NCI-H2196 treated with DMSO at 0.1 percent for 48 hours (cell line): ENCODE data around the gene PPHLN1.

Experiments used
- DNase-seq: peaks from one replicate; lab custom pipeline; 2025; ENCODE audit not compliant: unreplicated experiment; lab: John Stamatoyannopoulos, UW

The PPHLN1 gene

DNA sequence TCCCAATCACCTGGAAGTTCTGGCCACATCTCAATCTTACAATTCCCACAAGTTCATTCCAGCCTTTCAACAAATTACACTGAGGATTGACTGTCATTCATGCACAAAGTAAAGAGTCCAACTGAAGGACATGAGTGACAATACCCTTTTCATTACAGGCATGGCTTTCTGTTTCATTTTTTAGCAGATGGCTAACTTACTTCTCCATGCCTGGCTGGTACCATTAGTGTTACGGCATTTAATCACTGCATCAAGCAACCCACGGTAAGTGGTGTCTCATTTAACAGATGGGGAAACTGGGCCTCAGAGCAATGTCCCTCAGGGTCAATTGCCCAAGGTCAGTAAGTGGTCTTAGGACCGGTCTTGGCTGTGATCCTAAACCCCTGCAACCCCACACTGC, 149.1 kb downstream of the PPHLN1 start:
- no peak for DNase-seq

DNA sequence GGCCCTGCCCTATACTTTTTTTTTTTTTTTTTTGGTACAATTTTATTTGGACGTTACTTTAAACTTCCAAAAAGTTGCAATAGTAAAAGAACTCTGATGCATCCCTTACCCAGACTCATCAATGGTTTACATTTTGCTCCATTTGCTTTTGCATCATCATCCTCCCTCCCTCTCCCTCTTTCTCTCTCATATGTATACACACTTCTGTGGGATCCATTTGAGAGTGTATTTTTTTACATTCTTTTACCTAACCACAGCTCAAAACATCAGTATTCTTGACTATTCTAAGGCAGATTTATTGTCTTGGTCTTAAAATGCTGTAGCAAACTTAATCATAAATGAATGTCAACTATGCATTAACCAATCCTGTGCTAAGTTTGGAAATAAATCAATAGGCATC, 152.0 kb downstream of the PPHLN1 start:
- no peak for DNase-seq

DNA sequence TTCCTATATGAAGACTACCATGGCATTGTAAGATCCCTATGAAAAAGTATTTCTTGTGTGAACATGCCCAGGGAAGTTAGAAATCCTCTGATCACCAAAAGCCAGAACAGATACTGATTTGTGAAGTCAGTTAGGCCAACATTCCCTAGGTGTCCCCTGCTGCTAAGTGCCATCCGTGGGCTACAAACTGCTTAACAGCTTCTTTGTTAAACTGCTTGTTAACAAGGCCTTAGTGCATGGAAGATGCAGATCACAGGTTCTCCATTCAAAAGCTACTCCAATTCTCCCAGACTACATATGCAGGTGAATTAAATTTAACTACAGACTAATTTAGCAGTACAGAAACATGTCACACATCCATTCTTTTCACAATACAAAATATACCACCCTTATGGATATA, 155.4 kb downstream of the PPHLN1 start:
- DNase-seq: no peak

DNA sequence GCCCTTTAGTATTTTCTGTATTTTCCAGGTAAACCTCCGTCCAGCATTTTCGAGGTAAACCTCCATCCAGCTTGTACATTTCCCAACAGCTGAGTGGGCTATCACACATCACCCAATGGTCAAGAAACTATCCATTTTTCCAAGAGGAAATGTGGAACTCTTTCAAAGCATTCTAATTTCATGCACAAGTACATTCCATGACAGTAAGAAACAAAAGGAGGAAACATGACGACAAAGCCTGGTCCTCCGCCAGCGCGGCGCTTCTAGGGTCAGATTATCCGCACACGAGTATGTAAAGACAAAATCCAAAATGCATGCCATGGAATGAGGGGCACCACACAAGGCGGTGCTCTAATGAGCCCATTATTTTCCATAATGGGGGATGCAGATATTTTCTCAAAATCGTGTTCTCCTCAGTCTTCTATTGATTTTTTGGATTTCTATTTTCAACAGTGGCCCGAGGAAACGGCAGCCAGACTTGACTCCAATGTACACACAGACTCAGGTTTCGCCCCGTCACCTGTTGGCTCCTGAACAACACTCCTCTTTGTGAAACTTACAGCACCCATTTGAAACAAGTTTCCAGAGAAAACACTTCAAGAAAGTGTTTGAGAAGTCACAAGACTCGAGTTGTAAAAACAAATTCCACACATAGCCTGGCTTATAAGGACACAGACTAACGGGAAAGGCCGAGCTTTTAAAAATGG, 156.2 kb downstream of the PPHLN1 start:
- DNase-seq: no peak

DNA sequence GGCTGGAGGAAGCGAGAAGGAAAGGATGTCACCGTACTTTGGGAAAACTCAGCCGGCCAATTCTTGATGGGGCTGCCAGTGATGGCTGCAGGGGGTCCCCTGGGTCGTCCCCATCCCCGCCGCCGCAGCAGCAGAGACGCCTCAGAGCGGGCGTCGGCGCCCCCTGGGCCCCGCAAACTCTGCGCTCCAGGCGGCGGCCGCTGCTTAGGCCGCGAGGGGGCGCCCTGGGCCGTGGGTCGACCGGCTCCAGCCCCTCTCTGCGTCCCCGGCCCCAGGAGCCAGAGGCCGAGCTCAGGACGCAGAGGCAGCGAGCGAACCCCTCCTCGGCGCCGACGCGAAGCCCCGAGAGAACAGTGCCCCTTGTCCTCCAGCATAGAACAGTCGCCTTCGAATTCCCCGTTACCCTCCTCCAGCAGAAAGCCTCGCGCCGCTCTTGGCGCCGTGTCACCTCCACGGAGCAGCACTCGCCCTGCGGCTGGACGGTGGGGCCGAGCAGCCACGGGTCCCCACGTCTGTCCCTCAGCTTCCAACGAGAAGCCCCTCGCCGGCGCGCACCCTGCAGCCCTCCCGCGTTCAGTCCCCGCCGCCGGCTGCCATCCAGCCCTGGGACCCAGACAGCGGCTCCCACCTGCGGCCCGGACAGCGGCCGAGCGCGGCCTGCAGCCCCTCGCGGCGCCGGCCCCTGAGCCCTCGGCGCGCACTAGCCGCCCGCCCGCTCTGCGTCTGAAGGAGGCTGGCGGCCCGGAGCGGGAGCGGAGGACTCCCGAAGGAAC, 157.0 kb downstream of the PPHLN1 start:
- peak; percentile 17 for DNase-seq

DNA sequence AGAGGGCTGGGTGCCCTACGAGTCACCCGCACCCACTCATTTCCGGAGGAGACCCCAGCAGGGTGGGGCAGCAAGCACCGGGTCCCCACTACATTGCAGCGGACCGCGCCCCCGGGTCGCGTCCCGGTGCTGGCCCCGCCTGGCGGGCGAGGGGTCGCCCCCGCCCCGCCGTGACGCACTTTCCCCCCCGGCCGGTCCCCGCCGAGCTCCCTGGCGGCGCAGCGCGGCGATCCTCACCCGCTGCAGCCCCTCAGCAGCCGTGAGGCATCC, 157.5 kb downstream of the PPHLN1 start:
- no peak for DNase-seq

DNA sequence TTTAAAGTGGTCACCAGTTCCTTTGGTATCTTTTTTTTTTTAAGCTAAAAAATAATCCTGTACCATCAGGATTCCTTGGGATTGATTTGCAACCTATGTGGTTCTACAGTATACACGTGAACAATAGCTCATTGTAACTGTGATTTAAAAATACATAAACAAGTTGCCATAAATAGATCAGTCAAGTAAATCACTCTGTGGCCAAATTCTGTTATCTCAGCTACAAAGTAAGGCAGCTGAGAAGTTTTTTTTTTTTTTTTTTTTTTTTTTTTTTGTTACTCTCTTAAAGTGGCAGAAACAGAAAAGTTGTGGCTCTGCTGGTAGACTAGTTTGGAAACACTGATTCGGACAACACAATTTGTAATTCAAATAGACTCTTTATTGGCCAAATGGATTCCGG, 159.0 kb downstream of the PPHLN1 start:
- no peak for DNase-seq

DNA sequence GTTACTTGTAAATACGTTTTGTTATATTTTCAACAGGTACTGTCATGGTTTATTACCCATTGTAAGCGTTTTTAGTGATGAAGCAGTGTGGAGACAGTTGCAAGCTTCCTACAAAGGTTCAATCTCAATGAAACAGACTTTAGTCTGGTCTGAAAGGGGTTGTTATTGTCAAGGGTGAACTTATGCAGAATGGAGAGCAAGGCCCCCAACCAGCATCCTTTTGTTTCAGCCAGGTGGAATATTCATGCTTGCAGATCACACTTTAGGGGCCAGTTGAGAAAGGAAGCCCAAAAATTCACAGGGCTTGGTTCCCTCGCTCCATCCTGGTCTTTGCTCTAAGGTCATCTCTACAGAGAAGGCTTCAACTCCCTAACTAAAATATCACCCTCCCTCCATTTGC, 159.9 kb downstream of the PPHLN1 start:
- no peak for DNase-seq

DNA sequence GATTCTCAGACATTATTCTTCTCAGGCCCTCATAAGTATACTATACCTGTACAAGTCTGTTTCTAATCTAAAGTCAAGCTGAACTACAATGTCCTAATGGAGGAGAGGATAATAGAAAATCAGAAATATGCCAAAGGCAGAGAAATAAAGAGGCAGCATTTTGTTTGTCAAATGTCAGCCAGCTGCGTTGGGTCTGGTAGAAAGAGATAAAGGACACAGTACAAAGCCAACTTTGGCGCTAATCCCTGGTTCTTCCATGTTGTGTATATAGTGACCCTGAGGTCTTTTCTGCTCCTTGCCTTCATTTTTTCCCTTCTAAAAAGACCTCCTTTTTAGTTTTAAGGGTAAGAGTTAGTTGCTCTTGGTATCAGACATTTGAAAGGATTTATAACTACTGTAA, 160.4 kb downstream of the PPHLN1 start:
- DNase-seq: no peak

DNA sequence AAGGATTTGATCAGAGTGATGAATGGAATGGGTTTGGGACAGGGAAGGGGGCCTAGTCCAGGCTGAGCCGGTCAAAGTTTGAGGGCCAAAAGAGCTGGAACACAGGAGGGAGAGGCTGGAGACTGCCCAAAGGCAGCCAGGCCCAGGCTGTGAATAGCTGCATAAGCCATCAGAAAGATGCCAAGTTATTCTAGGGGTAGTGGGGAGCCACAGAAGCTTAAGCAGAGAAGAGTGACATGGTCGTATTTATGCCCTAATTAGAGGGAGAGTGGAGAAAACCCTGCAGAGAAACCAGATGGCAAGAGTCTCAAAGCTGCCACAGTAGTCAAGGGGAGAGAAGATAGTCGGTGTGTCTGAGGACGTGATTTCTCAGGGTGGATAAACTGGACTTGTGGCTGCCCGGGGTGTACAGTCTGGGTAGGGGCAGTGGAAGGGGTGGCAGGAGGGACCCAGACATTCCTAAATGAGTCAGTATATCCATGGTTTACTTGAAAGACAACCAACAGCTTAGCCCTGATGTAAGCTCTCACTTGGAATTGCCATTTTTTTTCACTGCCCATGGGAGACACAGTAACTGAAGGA, 164.4 kb downstream of the PPHLN1 start:
- no peak for DNase-seq
